ENCODE results near the gene CYBB. TPM values are rescaled to one million over a fixed set of nuclear protein-coding genes. Genes with fewer than 3 reads are reported as not detected.

Gene CYBB
- total RNA-seq, 1 experiment from 2014 or later, result 0.40 TPM

GRCh38 chrX:37800717-37801116 lies 20.9 kb downstream of the CYBB start:
- Histone ChIP-seq H3K4me3 (ENCODE audit: low read length) (no peak overlapping the region), H3K36me3 (ENCODE audit: low read depth, low read length) (no peaks in the 10 kb centered on the region), H3K9me2 (replicated peaks; ENCODE audit: low read length) (no peaks in the 10 kb centered on the region), H3K27ac (ENCODE audit: low read length) (no peak overlapping the region), H3F3A (ENCODE audit: low read length, unreplicated experiment) (no peaks in the 10 kb centered on the region), H3K4me2 (ENCODE audit: low read length) (no peak overlapping the region), H3K9me3 (ENCODE audit: low read length) (no peaks in the 10 kb centered on the region), H2AFZ (ENCODE audit: low read length) (no peak overlapping the region), H3K79me2 (ENCODE audit: low read length) (no peaks in the 10 kb centered on the region), H3K9ac (ENCODE audit: low read length) (no peak overlapping the region), H3K4me1 (ENCODE audit: insufficient read depth, low read length) (no peaks in the 10 kb centered on the region), H3K27me3 (ENCODE audit: low read length) (no peaks in the 10 kb centered on the region), H4K20me1 (ENCODE audit: low read length) (no peaks in the 10 kb centered on the region)
- CTCF ChIA-PET, result no interaction called here
- no peak for ATAC-seq
- intact Hi-C loops (cut with micrococcal nuclease), result no loop called here
- BruUV-seq (replicated peaks), result no TSS peak
- DNase-seq, result no peak
- POLR2A ChIA-PET (ENCODE audit: unreplicated experiment), result no interaction called here
- TF ChIP-seq, protein P1, sequence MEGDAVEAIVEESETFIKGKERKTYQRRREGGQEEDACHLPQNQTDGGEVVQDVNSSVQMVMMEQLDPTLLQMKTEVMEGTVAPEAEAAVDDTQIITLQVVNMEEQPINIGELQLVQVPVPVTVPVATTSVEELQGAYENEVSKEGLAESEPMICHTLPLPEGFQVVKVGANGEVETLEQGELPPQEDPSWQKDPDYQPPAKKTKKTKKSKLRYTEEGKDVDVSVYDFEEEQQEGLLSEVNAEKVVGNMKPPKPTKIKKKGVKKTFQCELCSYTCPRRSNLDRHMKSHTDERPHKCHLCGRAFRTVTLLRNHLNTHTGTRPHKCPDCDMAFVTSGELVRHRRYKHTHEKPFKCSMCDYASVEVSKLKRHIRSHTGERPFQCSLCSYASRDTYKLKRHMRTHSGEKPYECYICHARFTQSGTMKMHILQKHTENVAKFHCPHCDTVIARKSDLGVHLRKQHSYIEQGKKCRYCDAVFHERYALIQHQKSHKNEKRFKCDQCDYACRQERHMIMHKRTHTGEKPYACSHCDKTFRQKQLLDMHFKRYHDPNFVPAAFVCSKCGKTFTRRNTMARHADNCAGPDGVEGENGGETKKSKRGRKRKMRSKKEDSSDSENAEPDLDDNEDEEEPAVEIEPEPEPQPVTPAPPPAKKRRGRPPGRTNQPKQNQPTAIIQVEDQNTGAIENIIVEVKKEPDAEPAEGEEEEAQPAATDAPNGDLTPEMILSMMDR (conservative IDR thresholded peaks at IDR 0.05; ENCODE audit: low read depth, low read length), result no peak
- TF ChIP-seq EZH2 (IDR thresholded peaks at IDR 0.05; ENCODE audit: low read length, unreplicated experiment) (no peak), EZH2phosphoT487 (IDR thresholded peaks at IDR 0.05; ENCODE audit: borderline replicate concordance, low read length) (no peak)

- no peaks in the 10 kb centered on the region for H3K36me3 ChIP-seq (ENCODE audit: low read depth, low read length)
- H2AFZ ChIP-seq (ENCODE audit: low read length), result no peak overlapping the region
- no peak for ATAC-seq
- H4K20me1 ChIP-seq (ENCODE audit: low read length), result no peaks in the 10 kb centered on the region
- H3K9ac ChIP-seq (ENCODE audit: low read length), result no peak overlapping the region
- H3F3A ChIP-seq (ENCODE audit: low read length, unreplicated experiment), result no peaks in the 10 kb centered on the region
- no peaks in the 10 kb centered on the region for H3K9me3 ChIP-seq (ENCODE audit: low read length)
- no TSS peak for BruUV-seq (replicated peaks)
- no peaks in the 10 kb centered on the region for H3K9me2 ChIP-seq (replicated peaks; ENCODE audit: low read length)
- H3K4me2 ChIP-seq (ENCODE audit: low read length), result no peak overlapping the region
- no peaks in the 10 kb centered on the region for H3K79me2 ChIP-seq (ENCODE audit: low read length)
- CTCF ChIA-PET, result no interaction called here
- H3K27me3 ChIP-seq (ENCODE audit: low read length), result no peaks in the 10 kb centered on the region
- intact Hi-C loops (cut with micrococcal nuclease), result no loop called here
- TF ChIP-seq EZH2phosphoT487 (IDR thresholded peaks at IDR 0.05; ENCODE audit: borderline replicate concordance, low read length), result no peak
- no peak for TF ChIP-seq EZH2 (IDR thresholded peaks at IDR 0.05; ENCODE audit: low read length, unreplicated experiment)
- TF ChIP-seq, protein P1 (conservative IDR thresholded peaks at IDR 0.05; ENCODE audit: low read depth, low read length), result no peak
- no peak overlapping the region for H3K27ac ChIP-seq (ENCODE audit: low read length)
- DNase-seq, result no peak
- H3K4me3 ChIP-seq (ENCODE audit: low read length), result no peak overlapping the region
- no peaks in the 10 kb centered on the region for H3K4me1 ChIP-seq (ENCODE audit: insufficient read depth, low read length)
- POLR2A ChIA-PET (ENCODE audit: unreplicated experiment), result no interaction called here
Observed at GRCh38 chrX:37802028-37802427, 22.2 kb downstream of the CYBB start.

DNA sequence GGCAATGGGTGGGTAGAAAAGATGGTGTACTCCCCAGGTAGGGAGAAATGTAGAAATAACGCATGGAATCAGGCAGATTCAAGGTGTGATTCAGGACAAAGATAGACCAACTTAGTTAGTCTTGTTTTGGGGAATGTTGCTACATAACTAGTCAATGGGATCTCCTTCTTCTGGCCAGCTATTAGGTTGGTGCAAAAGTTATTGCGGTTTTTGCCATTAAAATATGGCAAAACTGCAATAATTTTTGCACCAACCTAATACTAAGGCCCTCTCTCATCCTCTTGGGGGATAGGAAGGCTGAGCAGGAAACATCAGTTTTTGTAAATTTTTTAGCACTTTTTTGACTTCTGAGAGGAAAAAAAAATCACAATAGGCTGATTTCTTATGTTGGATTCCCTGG lies 23.2 kb downstream of the CYBB start:
- POLR2A ChIA-PET (ENCODE audit: unreplicated experiment), result interaction anchor here (0.5 kb wide), 1 partner anchor 360 kb away, joined by 10 read pairs; no protein-coding TSS in a partner anchor
- ATAC-seq (no peak), DNase-seq (no peak)
- Histone ChIP-seq H3K79me2 (ENCODE audit: low read length) (no peaks in the 10 kb centered on the region), H3K4me1 (ENCODE audit: insufficient read depth, low read length) (no peaks in the 10 kb centered on the region), H3K9me2 (replicated peaks; ENCODE audit: low read length) (no peaks in the 10 kb centered on the region), H3K9ac (ENCODE audit: low read length) (no peak overlapping the region), H3F3A (ENCODE audit: low read length, unreplicated experiment) (no peaks in the 10 kb centered on the region), H2AFZ (ENCODE audit: low read length) (no peak overlapping the region), H4K20me1 (ENCODE audit: low read length) (no peaks in the 10 kb centered on the region), H3K4me2 (ENCODE audit: low read length) (no peak overlapping the region), H3K9me3 (ENCODE audit: low read length) (no peaks in the 10 kb centered on the region), H3K27ac (ENCODE audit: low read length) (no peak overlapping the region), H3K4me3 (ENCODE audit: low read length) (no peak overlapping the region), H3K36me3 (ENCODE audit: low read depth, low read length) (no peaks in the 10 kb centered on the region), H3K27me3 (ENCODE audit: low read length) (no peaks in the 10 kb centered on the region)
- no peak for TF ChIP-seq EZH2 (IDR thresholded peaks at IDR 0.05; ENCODE audit: low read length, unreplicated experiment)
- TF ChIP-seq EZH2phosphoT487 (IDR thresholded peaks at IDR 0.05; ENCODE audit: borderline replicate concordance, low read length), result no peak
- TF ChIP-seq, protein P1 (conservative IDR thresholded peaks at IDR 0.05; ENCODE audit: low read depth, low read length), result no peak
- BruUV-seq (replicated peaks), result no TSS peak
- CTCF ChIA-PET, result no interaction called here
- intact Hi-C loops (cut with micrococcal nuclease), result no loop called here

Data from PC-3 (cell line).